Uterus (tissue), 4 donors: Measurements from ENCODE around the gene HIVEP2. TPM values are rescaled to one million over a fixed set of nuclear protein-coding genes. Genes with fewer than 3 reads are reported as not detected.

ENCODE experiments used
- DNase-seq, 2 donors: peaks; one replicate each; pipeline ENCODE4 v3.0.0-alpha.2; 2019 to 2020
- H3K27ac ChIP-seq, 2 donors: fragments of 200-600 bp; sonication (generic); 1 replicate in 1 of 2; 2 replicates in 1 of 2; pipeline ENCODE4 v1.5.1; 2016 to 2018
- H3K27me3 ChIP-seq, 2 donors: fragments of 200-600 bp; sonication (generic); one replicate each; pipeline ENCODE4 v1.5.1; 2018 to 2019; ENCODE audit warnings: control low read depth in 1 of 2
- H3K36me3 ChIP-seq, 2 donors: fragments of 200-600 bp; sonication (generic); one replicate each; pipeline ENCODE4 v1.5.1; 2019; ENCODE audit warnings: control low read depth in 1 of 2
- H3K4me1 ChIP-seq, 2 donors: fragments of 200-600 bp; sonication (generic); one replicate each; pipeline ENCODE4 v1.5.1; 2018 to 2019; ENCODE audit warnings: control low read depth in 1 of 2
- H3K4me3 ChIP-seq, 2 donors: fragments of 200-600 bp; sonication (generic); 1 replicate in 1 of 2; 2 replicates in 1 of 2; pipeline ENCODE4 v1.5.1; 2018 to 2019; ENCODE audit warnings: mild to moderate bottlenecking in 1 of 2
- H3K9me3 ChIP-seq, 2 donors: fragments of 200-600 bp; sonication (generic); one replicate each; pipeline ENCODE4 v1.5.1; 2019; ENCODE audit warnings: control low read depth in 1 of 2
- CTCF ChIP-seq, 4 experiments: fragments of 200-600 bp in 2 of 4; fragments of 450-650 bp in 2 of 4; sonication (generic) in 2 of 4; IDR thresholded peaks; one replicate each; pipeline ENCODE4 v1.5.1; 2016 to 2019; ENCODE audit warnings: antibody characterized with exemption in 4 of 4, mild to moderate bottlenecking in 2 of 4, moderate library complexity in 1 of 4
- POLR2A ChIP-seq, 2 donors: fragments of 450-650 bp; IDR thresholded peaks; one replicate each; pipeline ENCODE4 v1.6.1; 2016; ENCODE audit warnings: antibody characterized with exemption in 2 of 2, mild to moderate bottlenecking in 1 of 2, moderate library complexity in 1 of 2
- intact Hi-C: fragments of 100-400 bp; cut with DNase I; formaldehyde crosslinking; loops from one replicate; pipeline ENCODE4 v1.15.1; 2023; ENCODE audit warnings: low total_unique reads
- total RNA-seq, 4 donors: library from RNA; depleted of rRNA in 3 of 4; stranded (reverse); fragments of >200 nt in 3 of 4; gene quantifications; one replicate each; pipeline versions ENCODE4 v1.1.0 to v1.2.4, GENCODE V29; 2014 to 2023
- donor health status: DM: yes; HTN: yes; CAD: no.

The HIVEP2 gene
- total RNA-seq, 4 donors from 2014 or later = 11.0 to 24.7 (median 19.8) TPM

DNA sequence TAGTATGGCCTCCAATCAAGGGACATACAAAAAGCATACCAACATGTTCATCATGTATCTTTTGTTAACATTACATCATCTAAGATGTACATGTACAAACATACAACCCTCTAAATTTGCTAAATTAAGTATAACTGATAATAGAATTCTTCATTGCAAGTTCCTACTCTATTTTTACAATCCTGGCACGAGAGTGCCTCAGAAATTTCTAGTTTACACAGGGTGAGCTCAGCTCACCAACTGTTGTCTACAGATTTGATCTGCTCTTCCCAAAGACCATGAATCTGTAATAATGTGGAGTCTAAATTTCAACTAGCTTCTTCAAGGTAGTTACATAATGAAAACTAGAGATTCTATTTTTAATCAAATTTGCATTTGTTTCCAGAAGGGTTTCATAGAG is 179.7 kb downstream of the HIVEP2 start:
- no peaks in the 10 kb centered on the region for H3K27me3 ChIP-seq
- no peak for TF ChIP-seq CTCF (IDR thresholded peaks at IDR 0.05)
- TF ChIP-seq POLR2A (IDR thresholded peaks at IDR 0.05) = no peak
- H3K9me3 ChIP-seq = no peaks in the 10 kb centered on the region
- no peak for DNase-seq
- H3K27ac ChIP-seq = no peak overlapping the region
- intact Hi-C loops = no loop called here
- H3K36me3 ChIP-seq = no peaks in the 10 kb centered on the region
- no peak overlapping the region for H3K4me3 ChIP-seq
- no peaks in the 10 kb centered on the region for H3K4me1 ChIP-seq

- H3K4me1 ChIP-seq = no peaks in the 10 kb centered on the region
- no peaks in the 10 kb centered on the region for H3K36me3 ChIP-seq
- no peaks in the 10 kb centered on the region for H3K27me3 ChIP-seq
- no peaks in the 10 kb centered on the region for H3K9me3 ChIP-seq
- TF ChIP-seq CTCF (IDR thresholded peaks at IDR 0.05) (no peak), POLR2A (IDR thresholded peaks at IDR 0.05) (no peak)
- intact Hi-C loops = no loop called here
- no peak for DNase-seq
- H3K27ac ChIP-seq = no peak overlapping the region
- H3K4me3 ChIP-seq = no peak overlapping the region
Observed at GRCh38 chr6:142764311-142764710, 180.7 kb downstream of the HIVEP2 start.

GRCh38 chr6:142763205-142763604 is 181.8 kb downstream of the HIVEP2 start:
- DNase-seq = no peak
- Histone ChIP-seq H3K9me3 (no peaks in the 10 kb centered on the region), H3K4me3 (no peak overlapping the region), H3K4me1 (no peaks in the 10 kb centered on the region), H3K27ac (no peak overlapping the region), H3K36me3 (no peaks in the 10 kb centered on the region), H3K27me3 (no peaks in the 10 kb centered on the region)
- no peak for TF ChIP-seq CTCF (IDR thresholded peaks at IDR 0.05)
- no peak for TF ChIP-seq POLR2A (IDR thresholded peaks at IDR 0.05)
- intact Hi-C loops = no loop called here

DNA sequence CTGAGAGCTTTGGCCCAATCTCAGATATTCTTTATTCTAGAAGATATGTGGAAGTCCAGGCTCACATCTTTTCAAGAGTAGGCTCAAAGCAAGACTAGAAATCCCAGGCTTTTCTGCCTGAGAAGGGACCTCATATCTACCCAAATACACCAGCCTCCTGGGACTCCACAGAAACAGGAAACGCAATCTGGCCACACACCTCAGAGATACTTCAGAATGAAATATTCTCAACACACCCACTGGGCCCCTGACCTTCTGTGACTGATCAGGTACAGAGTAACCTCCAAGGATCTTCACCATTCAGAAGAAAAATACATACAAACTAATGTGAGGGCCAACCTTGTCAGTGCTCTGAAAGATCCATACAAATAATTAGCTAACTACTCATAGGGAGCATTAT is 183.2 kb downstream of the HIVEP2 start:
- Histone ChIP-seq H3K27ac (no peak overlapping the region), H3K4me3 (no peak overlapping the region), H3K36me3 (no peaks in the 10 kb centered on the region), H3K9me3 (no peaks in the 10 kb centered on the region), H3K4me1 (no peaks in the 10 kb centered on the region), H3K27me3 (no peaks in the 10 kb centered on the region)
- no peak for DNase-seq
- TF ChIP-seq POLR2A (IDR thresholded peaks at IDR 0.05) (no peak), CTCF (IDR thresholded peaks at IDR 0.05) (no peak)
- intact Hi-C loops = no loop called here

DNA sequence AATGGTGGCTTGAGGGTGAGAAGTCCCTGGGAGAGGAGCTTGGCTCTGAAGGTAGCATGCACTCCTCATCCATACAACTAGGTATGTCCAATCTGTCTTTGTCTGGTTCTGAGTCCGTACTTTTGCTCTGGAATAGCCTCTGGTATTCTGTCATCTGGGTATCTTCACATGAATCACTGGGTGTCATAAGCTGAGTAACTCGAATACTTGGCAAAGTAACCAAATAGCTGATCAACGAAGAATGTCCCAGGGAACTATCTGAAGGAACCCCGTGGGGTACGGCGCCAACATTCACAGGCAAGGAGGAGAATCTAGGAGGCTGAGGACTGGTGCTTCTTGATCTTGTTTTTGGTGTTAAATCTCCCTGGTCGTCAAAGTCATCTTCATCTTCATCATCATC is 184.8 kb downstream of the HIVEP2 start:
- Histone ChIP-seq H3K9me3 (no peaks in the 10 kb centered on the region), H3K4me1 (no peaks in the 10 kb centered on the region), H3K4me3 (no peak overlapping the region), H3K36me3 (no peaks in the 10 kb centered on the region), H3K27me3 (no peaks in the 10 kb centered on the region), H3K27ac (no peak overlapping the region)
- DNase-seq = no peak
- TF ChIP-seq CTCF (IDR thresholded peaks at IDR 0.05) (no peak), POLR2A (IDR thresholded peaks at IDR 0.05) (no peak)
- intact Hi-C loops = no loop called here
